ENCODE results near the gene FTSJ3.

The FTSJ3 gene

GRCh38 chr17:63785556-63785955, 41.9 kb downstream of the FTSJ3 start:
- DNase-seq (ENCODE audit: low spot score) = peak; percentile 57

GRCh38 chr17:63783522-63783921, 43.9 kb downstream of the FTSJ3 start:
- DNase-seq (ENCODE audit: low spot score) = no peak

- DNase-seq (ENCODE audit: low spot score) = no peak
These were observed 46.5 kb downstream of the FTSJ3 start for GRCh38 chr17:63780928-63781327.

- DNase-seq (ENCODE audit: low spot score) = no peak
These were observed 47.0 kb downstream of the FTSJ3 start for GRCh38 chr17:63780507-63780906.

- DNase-seq (ENCODE audit: low spot score) = no peak
These were observed 52.0 kb downstream of the FTSJ3 start for GRCh38 chr17:63775420-63775819.

GRCh38 chr17:63774969-63775265, 52.5 kb downstream of the FTSJ3 start:
- no peak for DNase-seq (ENCODE audit: low spot score)

- DNase-seq (ENCODE audit: low spot score) = peak; percentile 57
These were observed 53.1 kb downstream of the FTSJ3 start, which contains the start of gene DDX42 for GRCh38 chr17:63774141-63774968. DDX42 (plus strand) TSS chr17:63774170; CDS start chr17:63787050, 12,880 bp downstream.

GRCh38 chr17:63773272-63774140, 54.0 kb downstream of the FTSJ3 start, which contains the start of gene CCDC47:
CCDC47 (minus strand) TSS chr17:63773597; CDS start chr17:63766175, 7,422 bp downstream.
- peak; percentile 100 for DNase-seq (ENCODE audit: low spot score)

- DNase-seq (ENCODE audit: low spot score) = peak; percentile 17
These were observed 54.6 kb downstream of the FTSJ3 start for GRCh38 chr17:63772801-63773271.

Measured in AG08395 (cell line).